Activated CD4-positive, CD25-positive, alpha-beta regulatory T cell (primary cell): ENCODE measurements around the gene RPS6KB1.
"Not testable (repeated sequence)": the region's sequence is repeated elsewhere in the genome, so short reads cannot be mapped to it uniquely, and the experiment has no call there.

Experiments
- DNase-seq, 4 experiments: peaks; one replicate each; lab custom pipeline; 2025; lab: John Stamatoyannopoulos, UW

RPS6KB1 gene

DNA sequence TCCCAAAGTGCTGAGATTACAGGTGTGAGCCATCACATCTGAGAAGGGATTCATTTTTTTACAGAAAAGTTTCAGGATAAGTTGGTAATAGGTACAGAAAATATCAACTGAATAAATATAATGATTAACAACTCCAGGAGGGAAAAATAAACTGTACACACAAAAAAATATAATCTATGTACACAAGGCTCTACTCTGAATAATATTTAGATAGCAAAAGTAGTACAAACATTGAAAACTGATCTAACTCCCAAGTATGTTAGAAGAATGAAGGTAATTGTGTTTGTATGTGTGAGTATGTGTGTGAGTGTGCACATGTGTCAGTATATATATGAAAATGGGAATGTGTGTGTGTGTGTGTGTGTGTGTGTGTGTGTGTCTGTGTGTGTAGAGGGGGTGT is 20.6 kb upstream of the RPS6KB1 start:
- no peak for DNase-seq

GRCh38 chr17:59873414-59873813 is 19.5 kb upstream of the RPS6KB1 start:
- not testable (repeated sequence) for DNase-seq

- DNase-seq: no peak
Observed at GRCh38 chr17:59874376-59874775, 18.5 kb upstream of the RPS6KB1 start.

DNA sequence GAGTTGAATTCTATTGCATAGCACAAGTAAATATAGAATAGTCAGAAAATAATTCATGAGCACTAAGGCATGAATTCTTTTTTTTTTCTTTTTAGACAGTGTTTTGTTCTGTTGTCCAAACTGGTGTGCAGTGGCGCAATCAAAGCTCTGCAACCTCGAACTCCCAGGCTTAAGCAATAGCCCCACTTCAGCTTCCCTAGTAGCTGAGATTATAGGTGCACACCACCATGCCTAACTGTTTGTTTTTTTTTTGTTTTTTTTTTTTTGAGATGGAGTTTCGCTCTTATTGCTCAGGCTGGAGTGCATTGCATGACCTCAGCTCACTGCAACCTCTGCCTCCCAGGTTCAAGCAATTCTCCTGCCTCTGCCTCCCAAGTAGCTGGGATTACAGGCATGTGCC is 16.8 kb upstream of the RPS6KB1 start:
- no peak for DNase-seq

GRCh38 chr17:59877965-59878364 is 15.0 kb upstream of the RPS6KB1 start:
- DNase-seq: no peak

GRCh38 chr17:59878624-59879023 is 14.3 kb upstream of the RPS6KB1 start:
- no peak for DNase-seq

DNA sequence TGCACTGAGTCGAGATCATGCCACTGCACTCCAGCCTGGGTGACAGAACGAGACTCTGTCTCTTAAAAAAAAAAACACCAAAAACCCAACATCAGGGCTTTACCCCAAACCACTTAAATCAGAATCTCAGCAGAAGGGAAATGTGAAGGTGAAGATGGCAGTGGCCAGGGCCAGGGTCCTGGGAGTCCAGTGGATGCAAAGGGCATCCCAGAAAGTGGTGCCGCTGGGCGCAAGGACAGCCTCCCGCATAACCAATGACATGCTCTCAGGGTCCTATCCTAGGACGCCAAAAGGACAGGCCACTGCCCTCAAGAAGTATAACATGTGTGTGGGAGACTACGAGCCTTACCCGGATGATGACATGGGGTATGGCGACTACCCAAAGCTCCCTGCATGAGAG is 8.1 kb upstream of the RPS6KB1 start:
- DNase-seq: no peak

- no peak for DNase-seq
Observed at GRCh38 chr17:59888145-59888750, 4.7 kb upstream of the RPS6KB1 start.

DNA sequence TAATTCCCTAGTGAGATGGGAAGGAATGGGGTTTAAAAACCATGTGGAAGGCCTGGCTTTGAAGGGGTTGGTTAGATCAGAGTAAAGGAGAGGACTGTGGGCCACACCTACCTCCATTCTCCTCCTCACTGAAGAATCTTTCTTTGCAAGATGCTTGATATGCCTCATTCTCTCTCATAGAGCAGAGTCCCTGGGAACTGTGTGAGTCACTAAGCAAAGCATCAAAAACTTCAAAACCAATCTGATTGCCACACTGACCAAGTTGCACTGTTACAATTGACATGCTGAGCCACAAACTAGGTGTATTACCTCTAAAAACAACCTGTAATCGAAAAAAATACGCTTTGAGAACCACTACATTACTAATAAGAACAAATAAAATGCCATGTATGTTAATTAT is 2.2 kb upstream of the RPS6KB1 start:
- DNase-seq: no peak

- DNase-seq: no peak
Observed at GRCh38 chr17:59892251-59892923, 534 bp upstream of the RPS6KB1 start.

- no peak for DNase-seq
Observed at GRCh38 chr17:59893676-59894100, 767 bp downstream of the RPS6KB1 start.

- no peak for DNase-seq
Observed at GRCh38 chr17:59897090-59897489, 4.2 kb downstream of the RPS6KB1 start.

DNA sequence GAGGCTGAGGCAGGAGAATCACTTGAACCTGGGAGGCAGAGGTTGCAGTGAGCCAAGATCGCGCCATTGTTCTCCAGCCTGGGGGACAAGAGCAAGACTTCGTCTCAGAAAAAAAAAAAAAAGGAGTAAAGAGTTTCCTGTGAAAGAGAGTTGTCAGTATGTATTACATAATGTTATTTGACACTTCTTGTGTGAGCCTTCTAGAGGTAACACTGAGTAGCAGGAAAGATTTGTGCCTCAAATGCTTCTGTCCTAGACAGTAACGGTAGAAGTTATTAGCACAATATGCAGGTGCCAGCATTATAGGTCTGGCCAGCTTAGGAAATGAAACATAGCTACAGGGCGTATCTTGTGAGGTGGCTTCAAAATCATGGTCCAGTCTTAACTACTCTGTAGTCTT is 6.2 kb downstream of the RPS6KB1 start:
- DNase-seq: no peak

- DNase-seq: no peak
Observed at GRCh38 chr17:59901604-59902003, 8.7 kb downstream of the RPS6KB1 start.

DNA sequence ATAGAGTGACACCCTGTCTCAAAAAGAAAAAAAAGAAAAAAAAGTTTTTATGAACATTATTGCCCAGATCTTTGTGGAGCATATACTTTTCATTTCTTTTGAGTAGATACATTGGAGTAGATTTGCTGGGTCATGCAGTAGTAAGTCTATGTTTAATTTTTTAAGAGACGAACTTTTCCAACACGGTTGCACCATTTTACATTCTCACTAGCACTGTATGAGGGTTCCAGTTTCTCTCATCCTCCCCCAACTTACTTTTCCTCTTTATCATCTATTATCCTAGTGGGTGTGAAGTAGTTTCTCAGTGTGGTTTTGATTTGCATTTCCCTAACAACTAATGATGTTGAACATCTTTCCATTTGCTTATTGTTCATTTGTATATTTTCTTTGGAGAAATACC is 10.5 kb downstream of the RPS6KB1 start:
- no peak for DNase-seq

DNA sequence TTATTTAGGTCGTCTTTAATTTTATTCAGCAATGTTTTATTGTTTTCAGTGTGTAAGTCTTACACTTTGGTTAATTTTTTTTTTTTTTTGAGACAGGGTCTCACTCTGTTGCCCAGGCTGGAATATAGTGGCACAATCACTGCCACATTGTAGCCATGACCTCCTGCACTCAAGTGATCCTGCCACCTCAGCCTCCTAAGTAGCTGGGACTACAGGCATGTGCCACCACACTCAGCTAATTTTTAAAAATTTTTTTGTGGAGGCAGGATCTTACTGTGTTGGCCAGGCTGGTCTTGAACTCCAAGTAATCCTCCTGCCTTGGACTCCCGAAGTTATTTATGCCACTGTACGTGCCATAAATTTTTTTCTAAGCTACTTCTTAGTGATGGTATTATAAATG is 14.5 kb downstream of the RPS6KB1 start:
- DNase-seq: no peak

- DNase-seq: no peak
Observed at GRCh38 chr17:59914274-59914854, 21.4 kb downstream of the RPS6KB1 start.

- DNase-seq: no peak
Observed at GRCh38 chr17:59916446-59916845, 23.5 kb downstream of the RPS6KB1 start.

DNA sequence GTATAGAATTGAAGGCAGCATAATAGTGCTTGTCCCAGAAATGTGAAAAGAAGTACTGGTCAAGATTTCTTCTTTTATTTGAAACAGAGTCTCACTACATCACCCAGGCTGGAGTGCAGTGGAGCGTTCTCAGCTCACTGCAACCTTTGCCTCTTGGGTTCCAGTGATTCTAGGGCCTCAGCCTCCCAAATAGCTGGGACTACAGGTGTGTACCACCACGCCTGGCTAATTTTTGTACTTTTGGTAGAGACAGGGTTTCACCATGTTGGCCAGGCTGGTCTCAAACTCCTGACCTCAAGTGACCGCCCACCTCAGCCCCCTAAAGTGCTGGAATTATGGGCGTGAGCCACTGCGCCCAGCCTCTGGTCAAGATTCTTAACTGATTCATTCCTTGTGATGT is 27.7 kb downstream of the RPS6KB1 start:
- DNase-seq: not testable (repeated sequence)

- not testable (repeated sequence) for DNase-seq
Observed at GRCh38 chr17:59930121-59930520, 37.2 kb downstream of the RPS6KB1 start.

- DNase-seq: not testable (repeated sequence)
Observed at GRCh38 chr17:59930768-59931167, 37.8 kb downstream of the RPS6KB1 start.

- not testable (repeated sequence) for DNase-seq
Observed at GRCh38 chr17:59933317-59933716, 40.4 kb downstream of the RPS6KB1 start.

DNA sequence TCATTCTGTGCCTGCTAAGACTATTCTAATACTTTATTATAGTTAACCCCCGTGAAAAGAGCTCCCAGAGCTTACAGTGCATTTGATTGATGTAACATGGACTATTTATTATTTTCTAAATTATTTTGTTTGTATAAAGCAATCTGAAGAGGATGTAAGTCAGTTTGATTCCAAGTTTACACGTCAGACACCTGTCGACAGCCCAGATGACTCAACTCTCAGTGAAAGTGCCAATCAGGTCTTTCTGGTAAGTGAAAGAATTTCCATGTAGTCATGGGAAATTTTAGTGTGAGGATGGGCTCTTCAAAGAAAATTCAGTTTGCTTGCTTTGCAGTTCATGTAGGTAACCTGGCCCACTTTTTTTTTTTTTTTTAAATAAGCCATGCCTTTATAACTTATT is 47.8 kb downstream of the RPS6KB1 start:
- DNase-seq: not testable (repeated sequence)

GRCh38 chr17:59941131-59941530 is 48.2 kb downstream of the RPS6KB1 start:
- DNase-seq: no peak
